Measurements from ENCODE around the gene PLPP3. TPM values are rescaled to one million over a fixed set of nuclear protein-coding genes. Genes with fewer than 3 reads are reported as not detected.

The PLPP3 gene
- total and polyA plus RNA-seq, 2 of the 8 experiments (the other 6 are each of a cell fraction or from before 2014, with no cell fraction given), result 33.2 to 42.0 TPM

DNA sequence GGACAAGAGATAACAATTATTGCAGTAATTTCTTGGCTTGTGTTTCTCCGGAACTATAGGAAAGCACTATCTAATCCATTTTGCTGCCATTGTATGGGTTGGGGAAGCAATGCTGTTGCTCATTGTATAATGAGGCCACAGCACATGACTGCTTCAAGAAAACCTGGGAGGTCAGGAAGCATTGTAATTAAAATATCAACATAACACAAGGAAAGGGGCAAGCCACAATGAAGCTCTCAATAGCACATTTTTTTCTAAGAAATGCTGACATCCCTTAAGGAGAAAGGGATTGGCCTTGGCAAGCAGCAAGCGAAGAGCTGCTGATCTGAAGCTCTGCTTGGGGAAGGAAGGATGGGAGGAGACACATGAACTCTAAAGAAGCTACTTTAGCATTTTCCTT, 44.0 kb downstream of the PLPP3 start (continued):
- TF ChIP-seq JUN (IDR thresholded peaks at IDR 0.05; ENCODE audit: low read depth, low read length), result no peak
- no peak for TF ChIP-seq SAP30 (IDR thresholded peaks at IDR 0.05; ENCODE audit: insufficient read depth, insufficient replicate concordance, low read length)
- no peak for TF ChIP-seq FOSL1 (IDR thresholded peaks at IDR 0.05; ENCODE audit: insufficient read depth, low read depth, low read length)
- TF ChIP-seq RXRA (IDR thresholded peaks at IDR 0.05; ENCODE audit: insufficient read depth, low read depth, low read length), result no peak
- no peak for TF ChIP-seq SIX5 (IDR thresholded peaks at IDR 0.05; ENCODE audit: low read depth, low read length)
- TF ChIP-seq, protein P1, sequence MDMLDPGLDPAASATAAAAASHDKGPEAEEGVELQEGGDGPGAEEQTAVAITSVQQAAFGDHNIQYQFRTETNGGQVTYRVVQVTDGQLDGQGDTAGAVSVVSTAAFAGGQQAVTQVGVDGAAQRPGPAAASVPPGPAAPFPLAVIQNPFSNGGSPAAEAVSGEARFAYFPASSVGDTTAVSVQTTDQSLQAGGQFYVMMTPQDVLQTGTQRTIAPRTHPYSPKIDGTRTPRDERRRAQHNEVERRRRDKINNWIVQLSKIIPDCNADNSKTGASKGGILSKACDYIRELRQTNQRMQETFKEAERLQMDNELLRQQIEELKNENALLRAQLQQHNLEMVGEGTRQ (IDR thresholded peaks at IDR 0.05; ENCODE audit: low read length), result no peak
- no peak for TF ChIP-seq CBX8 (IDR thresholded peaks at IDR 0.05; ENCODE audit: borderline replicate concordance, low read depth, low read length)
- TF ChIP-seq SP4 (IDR thresholded peaks at IDR 0.05; ENCODE audit: low read length), result no peak
- TF ChIP-seq RFX5 (IDR thresholded peaks at IDR 0.05; ENCODE audit: borderline replicate concordance, low read depth, low read length), result no peak
- TF ChIP-seq KDM1A (IDR thresholded peaks at IDR 0.05; ENCODE audit: borderline replicate concordance, low read length), result no peak
- TF ChIP-seq ZNF274 (IDR thresholded peaks at IDR 0.05; ENCODE audit: borderline replicate concordance, extremely low read depth, low read length), result no peak
- TF ChIP-seq, protein P2, sequence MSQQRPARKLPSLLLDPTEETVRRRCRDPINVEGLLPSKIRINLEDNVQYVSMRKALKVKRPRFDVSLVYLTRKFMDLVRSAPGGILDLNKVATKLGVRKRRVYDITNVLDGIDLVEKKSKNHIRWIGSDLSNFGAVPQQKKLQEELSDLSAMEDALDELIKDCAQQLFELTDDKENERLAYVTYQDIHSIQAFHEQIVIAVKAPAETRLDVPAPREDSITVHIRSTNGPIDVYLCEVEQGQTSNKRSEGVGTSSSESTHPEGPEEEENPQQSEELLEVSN (IDR thresholded peaks at IDR 0.05), result peak; percentile 61; the same call in 1 of the 2 replicates
- 0 out of 4 replicates have a peak, but pooled peaks of 1 of the 2 experiments have one; percentile 49 for TF ChIP-seq SIN3A (conservative IDR thresholded peaks at IDR 0.05 in 1 of 2, IDR thresholded peaks at IDR 0.05 in 1 of 2; ENCODE audit: low read depth in 1 of 2, low read length in 2 of 2)
- peak; percentile 79; the same call in 1 of the 2 replicates for TF ChIP-seq MAX (IDR thresholded peaks at IDR 0.05)
- TF ChIP-seq TBP (IDR thresholded peaks at IDR 0.05; ENCODE audit: low read depth, low read length), result peak; percentile 47; the same call in 1 of the 2 replicates
- no peak for TF ChIP-seq SP2 (IDR thresholded peaks at IDR 0.05; ENCODE audit: low read length)
- no peak for TF ChIP-seq ATF3 (IDR thresholded peaks at IDR 0.05; ENCODE audit: insufficient read depth, low read depth, low read length)
- no peak for TF ChIP-seq NRF1 (IDR thresholded peaks at IDR 0.05; ENCODE audit: low read depth, low read length)
- peak; percentile 33; the same call in 1 of the 2 replicates for TF ChIP-seq MAFK (IDR thresholded peaks at IDR 0.05; ENCODE audit: low read depth, low read length)
- 0 out of 2 replicates have a peak, but pooled peaks have one; percentile 18 for TF ChIP-seq SP1 (IDR thresholded peaks at IDR 0.05; ENCODE audit: low read depth, low read length)

All from H1 (cell line).